Mammary epithelial cell (primary cell): Measurements from ENCODE around the gene SKI.

Source experiments
- CTCF ChIP-seq, 2 donors: IDR thresholded peaks in 1 of 2; conservative IDR thresholded peaks in 1 of 2; 2 replicates each; pipeline ENCODE4 v1.5.1; 2011 to 2012; ENCODE audit warnings: inconsistent platforms in 2 of 2, low read length in 2 of 2, mild to moderate bottlenecking in 2 of 2, control low read depth in 1 of 2, low read depth in 1 of 2; ENCODE audit not compliant: insufficient read depth in 1 of 2; ENCODE audit errors: extremely low read depth in 1 of 2
- EZH2 ChIP-seq: IDR thresholded peaks from 2 replicates; pipeline ENCODE4 v1.6.1; 2012; ENCODE audit warnings: low read length, inconsistent platforms, borderline replicate concordance

GRCh38 chr1:2257245-2257627 lies 29.1 kb downstream of the SKI start:
- TF ChIP-seq CTCF (conservative IDR thresholded peaks at IDR 0.05 in 1 of 2, IDR thresholded peaks at IDR 0.05 in 1 of 2; ENCODE audit: extremely low read depth in 1 of 2, insufficient read depth in 1 of 2, low read depth in 1 of 2, low read length in 2 of 2) (no peak), EZH2 (no peak)
